Fibroblast of lung (primary cell): ENCODE data around the gene AZIN2. TPM values are rescaled to one million over a fixed set of nuclear protein-coding genes. Genes with fewer than 3 reads are reported as not detected.

Experiments
- DNase-seq, 2 donors: peaks; one replicate each; pipeline versions ENCODE4 v3.0.0 to v3.0.0-alpha.2; 2010; ENCODE audit warnings: low read depth in 2 of 2
- H2AFZ ChIP-seq: 2 replicates; pipeline ENCODE4 v1.5.1; 2012; ENCODE audit warnings: low read length, control low read depth, inconsistent platforms
- H3K27ac ChIP-seq: 2 replicates; pipeline ENCODE4 v1.5.1; 2011; ENCODE audit warnings: low read length, control low read depth; ENCODE audit not compliant: insufficient read depth
- H3K27me3 ChIP-seq: 2 replicates; pipeline ENCODE4 v1.5.1; 2011; ENCODE audit warnings: mild to moderate bottlenecking, low read length; ENCODE audit not compliant: control insufficient read depth, insufficient read depth
- H3K36me3 ChIP-seq: 2 replicates; pipeline ENCODE4 v1.5.1; 2011; ENCODE audit warnings: low read length; ENCODE audit not compliant: control insufficient read depth, insufficient read depth
- H3K4me1 ChIP-seq: 2 replicates; pipeline ENCODE4 v1.5.1; 2011; ENCODE audit warnings: low read length; ENCODE audit not compliant: control insufficient read depth, insufficient read depth; ENCODE audit errors: extremely low read depth
- H3K4me2 ChIP-seq: 2 replicates; pipeline ENCODE4 v1.5.1; 2011; ENCODE audit warnings: low read length, control low read depth; ENCODE audit not compliant: insufficient read depth; ENCODE audit errors: extremely low read depth
- H3K4me3 ChIP-seq, 4 experiments: fragments of 200-600 bp in 1 of 4; sonication (generic) in 1 of 4; replicated peaks in 1 of 4; 2 replicates each; pipeline ENCODE4 v1.5.1; 2011 to 2016; ENCODE audit warnings: low read length in 4 of 4, low read depth in 3 of 4, mild to moderate bottlenecking in 3 of 4, control low read depth in 2 of 4, inconsistent platforms in 1 of 4, mixed read lengths in 1 of 4; ENCODE audit not compliant: insufficient read depth in 1 of 4; ENCODE audit errors: control extremely low read depth in 1 of 4
- H3K79me2 ChIP-seq: 2 replicates; pipeline ENCODE4 v1.5.1; 2012; ENCODE audit warnings: mild to moderate bottlenecking, low read length, inconsistent platforms; ENCODE audit not compliant: control insufficient read depth, insufficient read depth
- H3K9ac ChIP-seq: 2 replicates; pipeline ENCODE4 v1.5.1; 2011; ENCODE audit warnings: mild to moderate bottlenecking, low read length, control low read depth; ENCODE audit not compliant: insufficient read depth
- H3K9me3 ChIP-seq: 2 replicates; pipeline ENCODE4 v1.5.1; 2012; ENCODE audit warnings: low read depth, low read length; ENCODE audit not compliant: control insufficient read depth, insufficient read depth
- H4K20me1 ChIP-seq: 2 replicates; pipeline ENCODE4 v1.5.1; 2011; ENCODE audit warnings: low read length; ENCODE audit not compliant: control insufficient read depth, insufficient read depth; ENCODE audit errors: extremely low read depth
- CTCF ChIP-seq, 2 donors: IDR thresholded peaks in 1 of 2; conservative IDR thresholded peaks in 1 of 2; 1 replicate in 1 of 2; 2 replicates in 1 of 2; pipeline ENCODE4 v1.5.1; 2011 to 2012; ENCODE audit warnings: low read length in 2 of 2, control low read depth in 1 of 2, inconsistent platforms in 1 of 2, low read depth in 1 of 2, mild to moderate bottlenecking in 1 of 2
- EZH2 ChIP-seq: IDR thresholded peaks from 2 replicates; pipeline ENCODE4 v1.5.1; 2012; ENCODE audit warnings: low read length, control low read depth, mild to moderate bottlenecking; ENCODE audit errors: missing control alignments
- polyA plus RNA-seq, 2 donors: library from polyadenylated mRNA; depleted of rRNA in 1 of 2; stranded (reverse) in 1 of 2; unstranded in 1 of 2; fragments of >200 nt; gene quantifications; 2 replicates each; pipeline ENCODE4 v1.2.1, GENCODE V29; 2011 to 2012; ENCODE audit warnings: missing spikeins in 1 of 2
- total RNA-seq: library from RNA; depleted of rRNA; stranded (reverse); fragments of >200 nt; gene quantifications from 2 replicates; pipeline ENCODE4 v1.2.1, GENCODE V29; 2014

The AZIN2 gene
- total and polyA plus RNA-seq, 2 donors (not counting 1 experiment from before 2014, with no cell fraction given), result 3.2 to 9.1 TPM

- H2AFZ ChIP-seq, result no peak overlapping the region
- TF ChIP-seq EZH2, result no peak
- no peak for TF ChIP-seq CTCF (conservative IDR thresholded peaks at IDR 0.05 in 1 of 2, IDR thresholded peaks at IDR 0.05 in 1 of 2; ENCODE audit: low read depth in 1 of 2, low read length in 2 of 2)
- no peak overlapping the region for H3K4me2 ChIP-seq
- no peak overlapping the region for H3K9ac ChIP-seq
- no peak for DNase-seq
- H3K9me3 ChIP-seq, result no peaks in the 10 kb centered on the region
- H3K36me3 ChIP-seq, result no peaks in the 10 kb centered on the region
- no peak overlapping the region for H3K27ac ChIP-seq
- H3K27me3 ChIP-seq, result no peaks in the 10 kb centered on the region
- H3K4me3 ChIP-seq, result no peak overlapping the region
- H3K4me1 ChIP-seq, result peaks cover 8% of the 10 kb centered on the region
- H4K20me1 ChIP-seq, result no peaks in the 10 kb centered on the region
- no peaks in the 10 kb centered on the region for H3K79me2 ChIP-seq
Measured at GRCh38 chr1:33092438-33092837, 11.5 kb downstream of the AZIN2 start.

- TF ChIP-seq EZH2 (no peak), CTCF (conservative IDR thresholded peaks at IDR 0.05 in 1 of 2, IDR thresholded peaks at IDR 0.05 in 1 of 2; ENCODE audit: low read depth in 1 of 2, low read length in 2 of 2) (no peak)
- Histone ChIP-seq H3K4me3 (no peak overlapping the region), H3K27ac (no peak overlapping the region), H3K4me2 (no peak overlapping the region), H3K27me3 (no peaks in the 10 kb centered on the region), H2AFZ (no peak overlapping the region), H4K20me1 (no peaks in the 10 kb centered on the region), H3K79me2 (no peaks in the 10 kb centered on the region), H3K4me1 (peaks cover 8% of the 10 kb centered on the region), H3K9ac (no peak overlapping the region), H3K36me3 (no peaks in the 10 kb centered on the region), H3K9me3 (no peaks in the 10 kb centered on the region)
- DNase-seq, result no peak
Measured at GRCh38 chr1:33093004-33093403, 12.1 kb downstream of the AZIN2 start.

- Histone ChIP-seq H3K4me2 (no peak overlapping the region), H3K9me3 (no peaks in the 10 kb centered on the region), H3K27ac (no peak overlapping the region), H3K27me3 (no peaks in the 10 kb centered on the region), H2AFZ (no peak overlapping the region), H3K36me3 (no peaks in the 10 kb centered on the region), H3K9ac (no peak overlapping the region), H3K4me1 (peaks cover 15% of the 10 kb centered on the region), H3K79me2 (no peaks in the 10 kb centered on the region), H4K20me1 (no peaks in the 10 kb centered on the region), H3K4me3 (no peak overlapping the region)
- TF ChIP-seq CTCF (conservative IDR thresholded peaks at IDR 0.05 in 1 of 2, IDR thresholded peaks at IDR 0.05 in 1 of 2; ENCODE audit: low read depth in 1 of 2, low read length in 2 of 2) (no peak), EZH2 (no peak)
- DNase-seq, result no peak
Measured at GRCh38 chr1:33094486-33094885, 13.5 kb downstream of the AZIN2 start.
